GM13976 (cell line): Measurements from ENCODE around the gene FXYD7.
"Not testable (repeated sequence)": the region's sequence is repeated elsewhere in the genome, so short reads cannot be mapped to it uniquely, and the experiment has no call there.

Experiments
- DNase-seq: peaks from one replicate; pipeline ENCODE4 v3.0.0; 2012; ENCODE audit warnings: low spot score
- in situ Hi-C: fragments of 300-500 bp; cut with MboI; formaldehyde crosslinking; loops from one replicate; pipeline ENCODE4 v1.12.0; 2022; ENCODE audit warnings: low sequenced_read_pairs, mixed read lengths, inconsistent platforms; ENCODE audit not compliant: unreplicated experiment
- TF ChIP-seq, protein P1 (sequence below): IDR thresholded peaks from 2 replicates; pipeline ENCODE4 v1.5.1; 2012; ENCODE audit warnings: borderline replicate concordance, mild to moderate bottlenecking; ENCODE audit not compliant: insufficient read depth; ENCODE audit errors: extremely low read depth, missing control alignments, control extremely low read depth

Gene FXYD7

DNA sequence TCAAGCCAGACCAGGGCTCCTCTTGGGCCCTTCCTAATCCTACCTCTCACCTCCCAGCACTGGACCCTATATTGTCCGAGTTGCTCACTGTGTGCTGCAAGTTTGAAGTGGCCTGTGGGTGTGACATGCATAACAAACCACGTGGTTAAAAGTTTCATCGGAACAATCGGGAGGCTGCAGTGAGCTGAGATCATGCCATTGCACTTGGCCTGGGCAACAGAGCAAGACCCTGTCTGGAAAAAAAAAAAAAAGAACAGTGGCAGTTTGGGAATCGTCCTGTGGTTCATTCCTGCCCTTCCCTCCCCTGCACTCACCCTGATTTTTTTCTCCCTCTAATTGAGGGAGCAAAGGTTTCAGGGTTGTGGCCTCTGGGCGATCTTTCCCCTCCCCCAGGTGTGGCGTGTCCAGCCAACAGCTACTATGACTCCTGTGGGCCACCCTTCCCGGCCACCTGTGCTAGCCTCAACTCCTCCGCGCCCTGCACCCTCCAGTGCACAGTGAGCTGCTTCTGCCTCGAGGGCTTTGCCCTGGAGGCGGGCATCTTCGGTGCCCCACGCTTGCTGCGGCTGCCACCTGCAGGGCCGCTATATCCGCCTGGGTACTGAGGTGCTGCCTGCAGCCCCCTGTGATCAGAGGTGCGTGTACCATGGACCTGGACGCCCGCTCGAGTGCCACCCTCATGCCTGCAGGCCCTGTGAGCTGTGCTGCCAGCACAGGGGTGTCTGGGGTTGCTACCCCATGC, 43.7 kb upstream of the FXYD7 start:
- in situ Hi-C loops: no loop called here
- no peak for DNase-seq
- TF ChIP-seq, protein P1, sequence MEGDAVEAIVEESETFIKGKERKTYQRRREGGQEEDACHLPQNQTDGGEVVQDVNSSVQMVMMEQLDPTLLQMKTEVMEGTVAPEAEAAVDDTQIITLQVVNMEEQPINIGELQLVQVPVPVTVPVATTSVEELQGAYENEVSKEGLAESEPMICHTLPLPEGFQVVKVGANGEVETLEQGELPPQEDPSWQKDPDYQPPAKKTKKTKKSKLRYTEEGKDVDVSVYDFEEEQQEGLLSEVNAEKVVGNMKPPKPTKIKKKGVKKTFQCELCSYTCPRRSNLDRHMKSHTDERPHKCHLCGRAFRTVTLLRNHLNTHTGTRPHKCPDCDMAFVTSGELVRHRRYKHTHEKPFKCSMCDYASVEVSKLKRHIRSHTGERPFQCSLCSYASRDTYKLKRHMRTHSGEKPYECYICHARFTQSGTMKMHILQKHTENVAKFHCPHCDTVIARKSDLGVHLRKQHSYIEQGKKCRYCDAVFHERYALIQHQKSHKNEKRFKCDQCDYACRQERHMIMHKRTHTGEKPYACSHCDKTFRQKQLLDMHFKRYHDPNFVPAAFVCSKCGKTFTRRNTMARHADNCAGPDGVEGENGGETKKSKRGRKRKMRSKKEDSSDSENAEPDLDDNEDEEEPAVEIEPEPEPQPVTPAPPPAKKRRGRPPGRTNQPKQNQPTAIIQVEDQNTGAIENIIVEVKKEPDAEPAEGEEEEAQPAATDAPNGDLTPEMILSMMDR: no peak

DNA sequence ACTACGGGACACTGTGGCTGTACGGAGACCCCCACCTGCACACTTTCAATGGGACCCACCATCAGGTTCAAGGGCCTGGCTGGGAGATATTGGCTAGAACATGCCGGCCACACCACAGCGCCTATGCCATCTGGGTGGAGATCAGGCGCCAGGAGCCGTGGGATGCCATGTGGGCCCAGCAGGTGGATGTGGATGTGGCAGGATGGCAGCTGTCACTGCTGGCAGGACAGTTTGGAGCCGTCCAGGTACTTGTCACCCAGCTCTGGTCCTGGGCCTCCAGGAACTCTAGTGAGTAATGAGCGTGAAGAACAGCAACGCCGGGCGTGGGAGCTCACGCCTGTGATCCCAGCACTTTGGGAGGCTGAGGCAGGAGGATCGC, 43.2 kb upstream of the FXYD7 start:
- no peak for DNase-seq
- TF ChIP-seq, protein P1: no peak
- in situ Hi-C loops: no loop called here

DNA sequence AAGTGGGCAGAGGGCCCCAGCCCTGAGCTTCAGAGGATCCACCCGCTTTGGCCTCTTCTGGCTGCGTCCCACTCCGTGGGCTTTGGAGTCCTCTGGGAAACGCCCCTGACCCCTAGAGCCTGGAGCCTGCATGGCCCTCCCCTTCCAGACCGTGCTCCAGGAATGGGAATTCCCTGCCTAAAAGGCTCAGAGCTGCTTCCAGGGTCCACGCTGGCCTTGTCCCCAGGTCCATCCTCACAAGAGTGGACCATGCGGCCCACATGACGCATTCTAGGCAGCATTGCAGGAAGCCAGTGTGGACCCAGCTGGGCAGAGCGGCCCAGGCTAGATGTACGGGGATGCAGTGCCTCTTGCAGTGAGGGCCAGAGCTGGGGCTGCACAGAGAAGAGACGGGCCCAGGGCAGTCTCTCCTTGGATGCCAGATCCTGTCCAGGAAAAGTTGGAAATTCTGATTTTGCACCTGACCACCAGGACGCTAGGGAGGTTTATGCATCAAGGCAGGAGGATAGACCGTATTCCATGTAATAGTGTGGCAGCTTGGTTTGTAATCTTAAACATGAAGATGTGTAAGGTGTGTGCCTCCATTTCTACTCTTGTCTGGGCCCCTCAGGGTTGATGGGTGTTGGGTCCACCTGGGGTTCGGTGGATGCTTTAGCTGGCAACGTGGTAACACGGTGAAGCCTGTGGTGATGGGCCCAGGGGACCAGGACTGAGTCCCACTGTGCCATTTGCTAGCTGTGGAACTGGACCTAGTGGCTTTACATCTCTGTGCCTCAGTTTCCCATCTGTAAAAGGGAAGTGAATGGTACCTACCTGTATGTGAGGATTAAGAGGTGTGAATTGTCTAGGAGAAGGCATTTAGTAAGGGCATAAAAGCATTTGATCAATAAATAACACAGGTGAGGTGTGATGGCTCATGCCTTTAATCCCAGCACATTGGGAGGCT, 42.2 kb upstream of the FXYD7 start:
- TF ChIP-seq, protein P1: no peak
- in situ Hi-C loops: no loop called here
- DNase-seq: no peak

DNA sequence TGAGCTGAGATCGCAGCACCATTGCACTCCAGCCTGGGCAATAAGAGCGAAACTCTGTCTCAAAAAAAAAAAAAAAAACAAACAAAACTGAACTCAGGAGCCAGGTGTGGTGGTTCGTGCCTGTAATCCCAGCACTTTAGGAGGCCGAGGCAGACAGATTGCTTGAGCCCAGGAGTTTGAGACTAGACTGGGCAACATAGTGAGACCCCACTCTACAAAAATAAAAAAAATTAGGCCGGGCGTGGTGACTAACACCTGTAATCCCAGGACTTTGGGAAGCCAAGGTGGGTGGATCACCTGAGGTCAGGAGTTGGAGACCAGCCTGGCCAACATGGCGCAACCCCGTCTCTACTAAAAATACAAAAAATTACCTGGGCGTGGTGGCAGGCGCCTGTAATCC, 41.1 kb upstream of the FXYD7 start:
- in situ Hi-C loops, DNase-seq: not testable (repeated sequence)

DNA sequence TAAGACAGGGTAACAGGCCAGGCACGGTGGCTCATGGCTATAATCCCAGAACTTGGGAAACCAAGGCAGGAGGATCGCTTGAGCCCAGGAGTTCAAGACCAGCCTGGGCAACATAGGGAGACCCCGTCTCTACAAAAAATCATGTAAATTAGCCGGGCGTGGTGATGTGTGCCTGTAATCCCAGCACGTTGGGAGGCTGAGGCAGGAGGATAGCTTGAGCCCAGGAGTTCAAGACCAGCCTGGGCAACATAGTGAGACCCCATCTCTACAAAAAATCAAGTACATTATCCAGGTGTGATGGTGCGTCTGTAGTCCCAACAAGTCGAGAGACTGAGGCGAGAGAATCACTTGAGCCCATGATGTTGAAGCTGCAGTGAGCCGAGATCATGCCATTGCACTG, 39.4 kb upstream of the FXYD7 start:
- DNase-seq, in situ Hi-C loops: not testable (repeated sequence)

DNA sequence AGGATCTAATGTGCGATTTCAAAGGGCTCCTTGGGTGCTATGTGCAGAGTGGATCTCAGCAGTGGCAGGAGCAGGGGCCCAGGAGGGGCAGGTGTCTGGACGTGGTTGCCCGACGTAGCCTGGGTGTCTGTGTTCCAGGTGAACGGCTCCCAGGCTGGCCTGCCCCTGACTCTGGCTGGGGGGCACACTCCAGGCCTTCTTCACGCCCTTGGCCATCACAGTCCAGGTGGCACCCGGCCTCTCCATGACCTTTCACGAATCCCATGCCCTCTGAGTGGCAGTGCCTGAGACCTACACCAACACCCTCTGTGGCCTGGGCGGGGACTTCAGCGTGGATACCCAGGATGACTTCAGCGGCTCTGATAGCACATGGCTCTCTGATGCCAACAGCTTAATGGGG, 38.7 kb upstream of the FXYD7 start:
- in situ Hi-C loops: no loop called here
- TF ChIP-seq, protein P1: no peak
- DNase-seq: no peak

DNA sequence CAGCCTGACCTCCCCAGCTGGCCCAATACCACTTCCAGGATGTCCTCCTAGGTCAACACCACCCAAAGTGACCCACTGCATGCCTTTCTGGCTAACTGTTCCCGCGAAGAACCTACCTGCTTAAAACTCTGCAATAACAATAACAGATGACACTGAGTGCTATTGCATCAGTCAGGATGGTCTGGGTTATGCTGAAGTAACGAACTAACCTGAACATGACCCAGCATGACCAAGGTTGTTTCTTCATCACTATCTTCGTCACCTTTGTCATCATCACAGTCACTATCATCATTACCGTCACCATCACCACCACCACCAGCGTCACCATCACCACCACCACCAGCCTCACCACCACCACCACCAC, 38.0 kb upstream of the FXYD7 start:
- TF ChIP-seq, protein P1: no peak
- no peak for DNase-seq
- in situ Hi-C loops: no loop called here
